Activated T-cell treated with anti-CD3 and anti-CD28 coated beads for 4 hours (primary cell): Measurements from ENCODE around the gene ZNF480.
"Not testable (repeated sequence)": the region's sequence is repeated elsewhere in the genome, so short reads cannot be mapped to it uniquely, and the experiment has no call there.

Source experiments
- DNase-seq: peaks from one replicate; pipeline ENCODE4 v3.0.0-alpha.2; 2020

The ZNF480 gene

DNA sequence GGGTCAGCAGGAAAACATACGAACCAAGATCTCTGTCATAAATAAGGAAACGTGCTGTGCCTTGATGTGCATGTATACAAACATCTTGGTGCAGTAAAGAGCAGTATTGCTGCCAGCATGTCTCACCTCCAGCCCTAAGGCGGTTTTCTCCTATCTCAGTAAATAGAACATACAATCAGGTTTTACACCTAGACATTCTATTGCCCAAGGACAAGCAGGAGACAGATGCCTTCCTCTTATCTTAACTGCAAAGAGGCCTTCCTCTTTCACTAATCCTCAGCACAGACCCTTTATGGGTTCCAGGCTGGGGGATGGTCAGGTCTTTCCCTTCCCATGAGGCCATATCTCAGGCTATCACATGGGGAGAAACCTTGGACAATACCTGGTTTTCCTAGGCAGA is 42.1 kb downstream of the ZNF480 start:
- not testable (repeated sequence) for DNase-seq

- DNase-seq, result peak; percentile 31
Observed at GRCh38 chr19:52343548-52343947, 46.6 kb downstream of the ZNF480 start.

GRCh38 chr19:52345162-52345561 is 48.2 kb downstream of the ZNF480 start:
- DNase-seq, result no peak

GRCh38 chr19:52351512-52351911 is 54.5 kb downstream of the ZNF480 start:
- no peak for DNase-seq

- no peak for DNase-seq
Observed at GRCh38 chr19:52366414-52366824, 69.5 kb downstream of the ZNF480 start.

DNA sequence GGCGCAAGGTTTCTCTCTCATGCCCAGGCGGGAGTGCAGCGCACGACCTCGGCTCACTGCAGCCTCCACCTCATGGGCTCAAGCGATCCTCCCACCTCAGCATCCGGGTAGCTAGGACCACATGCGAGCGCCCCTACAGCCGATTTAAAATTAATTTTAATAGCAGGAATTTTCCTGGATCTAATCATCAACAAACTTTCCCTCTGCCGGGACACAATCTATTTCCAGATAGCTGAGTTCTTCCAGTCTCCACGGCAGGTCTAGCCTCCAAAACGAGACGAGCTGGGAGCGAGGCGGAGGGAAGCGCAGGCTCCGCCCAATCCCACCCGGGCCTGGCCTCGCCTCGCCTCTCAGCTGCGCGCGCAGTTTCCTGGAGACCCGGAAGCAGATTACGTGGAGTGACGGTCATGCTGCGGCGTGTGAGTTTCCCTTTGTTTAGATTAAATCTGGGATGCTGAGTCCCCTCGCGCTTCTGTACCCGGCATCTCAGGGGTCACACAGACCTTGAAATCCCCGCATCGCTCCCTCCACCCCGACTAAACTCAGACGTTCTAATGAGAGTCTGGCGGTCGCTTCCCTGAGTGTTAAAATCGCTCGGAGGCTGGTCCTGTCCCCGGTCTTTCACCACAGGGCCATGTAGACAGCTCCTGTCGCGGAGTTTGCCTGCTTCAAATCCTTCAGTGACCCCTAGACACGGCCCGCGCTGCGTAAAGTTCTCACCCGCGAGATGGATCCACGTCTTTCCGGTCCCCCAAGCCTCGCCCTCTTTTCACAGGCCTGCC is 72.8 kb downstream of the ZNF480 start, which contains the start of gene ZNF880:
Gene ZNF880 (plus strand): TSS at position 365 of the 782 bp plus-strand sequence. CDS start 43 bp downstream, at position 408.
- peak; percentile 91 for DNase-seq

- DNase-seq, result no peak
Observed at GRCh38 chr19:52370341-52370710, 73.4 kb downstream of the ZNF480 start.
